HG03442 (cell line): Measurements from ENCODE around the gene TACR1.

ENCODE experiments used
- ATAC-seq: cut with Tn5 transposase; IDR thresholded peaks from one replicate; pipeline ENCODE4 v1.9.1; 2021; ENCODE audit warnings: mild to moderate bottlenecking, moderate library complexity; ENCODE audit not compliant: unreplicated experiment

Gene TACR1

GRCh38 chr2:75025216-75025615, 174.1 kb downstream of the TACR1 start:
- ATAC-seq = no peak

GRCh38 chr2:75023666-75024455, 175.5 kb downstream of the TACR1 start:
- no peak for ATAC-seq

- no peak for ATAC-seq
These were observed 176.8 kb downstream of the TACR1 start for GRCh38 chr2:75022516-75022915.

- no peak for ATAC-seq
These were observed 177.6 kb downstream of the TACR1 start for GRCh38 chr2:75021672-75022071.

- no peak for ATAC-seq
These were observed 178.8 kb downstream of the TACR1 start for GRCh38 chr2:75020476-75020875.

- ATAC-seq = no peak
These were observed 179.5 kb downstream of the TACR1 start for GRCh38 chr2:75019790-75020189.

- ATAC-seq = no peak
These were observed 181.2 kb downstream of the TACR1 start for GRCh38 chr2:75018162-75018561.

GRCh38 chr2:75012080-75012479, 187.2 kb downstream of the TACR1 start:
- no peak for ATAC-seq

GRCh38 chr2:75010571-75010970, 188.7 kb downstream of the TACR1 start:
- no peak for ATAC-seq

GRCh38 chr2:75007819-75008218, 191.5 kb downstream of the TACR1 start:
- ATAC-seq = no peak

- no peak for ATAC-seq
These were observed 192.3 kb downstream of the TACR1 start for GRCh38 chr2:75007061-75007460.

- no peak for ATAC-seq
These were observed 193.3 kb downstream of the TACR1 start for GRCh38 chr2:75006041-75006440.

GRCh38 chr2:75003773-75004172, 195.5 kb downstream of the TACR1 start:
- ATAC-seq = no peak

- no peak for ATAC-seq
These were observed 196.0 kb downstream of the TACR1 start for GRCh38 chr2:75003276-75003675.

- no peak for ATAC-seq
These were observed 197.3 kb downstream of the TACR1 start for GRCh38 chr2:75002007-75002406.

- ATAC-seq = no peak
These were observed 199.9 kb downstream of the TACR1 start for GRCh38 chr2:74999468-74999867.
